ENCODE measurements around the gene TMA7.

GRCh38 chr3:48470286-48470685, 30.2 kb downstream of the TMA7 start:
- TF ChIP-seq POLR2A (IDR thresholded peaks at IDR 0.05; ENCODE audit: low read depth, low read length) (no peak), POLR2AphosphoS5 (IDR thresholded peaks at IDR 0.05; ENCODE audit: low read depth, low read length) (no peak), TAF1 (IDR thresholded peaks at IDR 0.05; ENCODE audit: low read depth, low read length) (no peak), PAX5 (IDR thresholded peaks at IDR 0.05; ENCODE audit: insufficient read depth, low read length, severe bottlenecking) (no peak), POU2F2 (IDR thresholded peaks at IDR 0.05; ENCODE audit: low read depth, low read length) (no peak)
